ENCODE results near the gene FHIT. TPM values are rescaled to one million over a fixed set of nuclear protein-coding genes. Genes with fewer than 3 reads are reported as not detected.
"Not testable (repeated sequence)": the region's sequence is repeated elsewhere in the genome, so short reads cannot be mapped to it uniquely, and the experiment has no call there.

FHIT gene
- total RNA-seq, 2 donors from 2014 or later: 8.7 to 12.7 TPM

GRCh38 chr3:61077551-61077950 is 173.7 kb downstream of the FHIT start:
- ATAC-seq (no peak), DNase-seq (no peak)

GRCh38 chr3:61074783-61075182 is 176.5 kb downstream of the FHIT start:
- DNase-seq (no peak), ATAC-seq (no peak)
- intact Hi-C loops (cut with DNase I): no loop called here

More at GRCh38 chr3:61077551-61077950, 173.7 kb downstream of the FHIT start:
- intact Hi-C loops (cut with DNase I): no loop called here

GRCh38 chr3:61073566-61074165 is 177.6 kb downstream of the FHIT start:
- DNase-seq (no peak), ATAC-seq (no peak)
- intact Hi-C loops (cut with DNase I): no loop called here

- intact Hi-C loops (cut with DNase I): no loop called here
- DNase-seq: no peak
- ATAC-seq: no peak
Observed at GRCh38 chr3:61068084-61068483, 183.2 kb downstream of the FHIT start.

GRCh38 chr3:61066800-61067199 is 184.5 kb downstream of the FHIT start:
- ATAC-seq: no peak
- intact Hi-C loops (cut with DNase I): no loop called here
- DNase-seq: no peak

- intact Hi-C loops (cut with DNase I); DNase-seq; ATAC-seq: not testable (repeated sequence)
Observed at GRCh38 chr3:61066222-61066621, 185.0 kb downstream of the FHIT start.

- intact Hi-C loops (cut with DNase I): no loop called here
- ATAC-seq (no peak), DNase-seq (no peak)
Observed at GRCh38 chr3:61065451-61066011, 185.7 kb downstream of the FHIT start.

- intact Hi-C loops (cut with DNase I): no loop called here
- ATAC-seq: no peak
- no peak for DNase-seq
Observed at GRCh38 chr3:61061092-61061723, 190.0 kb downstream of the FHIT start.

- no peak for DNase-seq
- intact Hi-C loops (cut with DNase I): no loop called here
- no peak for ATAC-seq
Observed at GRCh38 chr3:61060411-61060861, 190.8 kb downstream of the FHIT start.

- intact Hi-C loops (cut with DNase I): no loop called here
Observed at GRCh38 chr3:61058836-61059235, 192.4 kb downstream of the FHIT start.

GRCh38 chr3:61057464-61057863 is 193.8 kb downstream of the FHIT start:
- ATAC-seq (no peak), DNase-seq (no peak)
- intact Hi-C loops (cut with DNase I): no loop called here

More at GRCh38 chr3:61058836-61059235, 192.4 kb downstream of the FHIT start:
- DNase-seq (no peak), ATAC-seq (no peak)

GRCh38 chr3:61055447-61055846 is 195.8 kb downstream of the FHIT start:
- DNase-seq: no peak
- no peak for ATAC-seq
- intact Hi-C loops (cut with DNase I): no loop called here

- ATAC-seq (no peak), DNase-seq (no peak)
Observed at GRCh38 chr3:61053781-61054496, 197.3 kb downstream of the FHIT start.

GRCh38 chr3:61052851-61053250 is 198.4 kb downstream of the FHIT start:
- no peak for DNase-seq
- ATAC-seq: no peak
- intact Hi-C loops (cut with DNase I): no loop called here

More at GRCh38 chr3:61053781-61054496, 197.3 kb downstream of the FHIT start:
- intact Hi-C loops (cut with DNase I): no loop called here

GRCh38 chr3:61051666-61052065 is 199.6 kb downstream of the FHIT start:
- no peak for ATAC-seq
- intact Hi-C loops (cut with DNase I): no loop called here
- DNase-seq: no peak

- ATAC-seq; intact Hi-C loops (cut with DNase I); DNase-seq: not testable (repeated sequence)
Observed at GRCh38 chr3:61045169-61045568, 206.1 kb downstream of the FHIT start.

GRCh38 chr3:61043156-61043555 is 208.1 kb downstream of the FHIT start:
- intact Hi-C loops (cut with DNase I): no loop called here
- ATAC-seq (no peak), DNase-seq (no peak)

GRCh38 chr3:61040618-61041017 is 210.6 kb downstream of the FHIT start:
- ATAC-seq (no peak), DNase-seq (no peak)
- intact Hi-C loops (cut with DNase I): no loop called here

- DNase-seq (no peak), ATAC-seq (no peak)
- intact Hi-C loops (cut with DNase I): no loop called here
Observed at GRCh38 chr3:61035573-61035972, 215.7 kb downstream of the FHIT start.

- intact Hi-C loops (cut with DNase I): no loop called here
- no peak for ATAC-seq
Observed at GRCh38 chr3:61032991-61033390, 218.3 kb downstream of the FHIT start.

More at GRCh38 chr3:61032991-61033390, 218.3 kb downstream of the FHIT start:
- DNase-seq: no peak

Data from left cardiac atrium (tissue), 4 donors.